ENCODE data around the gene PLLP. TPM values are rescaled to one million over a fixed set of nuclear protein-coding genes. Genes with fewer than 3 reads are reported as not detected.

PLLP gene
- total and polyA plus RNA-seq, 9 of the 15 experiments (the other 6 are each of a cell fraction or from before 2014, with no cell fraction given): 0.09 to 0.96 (median 0.27) TPM

DNA sequence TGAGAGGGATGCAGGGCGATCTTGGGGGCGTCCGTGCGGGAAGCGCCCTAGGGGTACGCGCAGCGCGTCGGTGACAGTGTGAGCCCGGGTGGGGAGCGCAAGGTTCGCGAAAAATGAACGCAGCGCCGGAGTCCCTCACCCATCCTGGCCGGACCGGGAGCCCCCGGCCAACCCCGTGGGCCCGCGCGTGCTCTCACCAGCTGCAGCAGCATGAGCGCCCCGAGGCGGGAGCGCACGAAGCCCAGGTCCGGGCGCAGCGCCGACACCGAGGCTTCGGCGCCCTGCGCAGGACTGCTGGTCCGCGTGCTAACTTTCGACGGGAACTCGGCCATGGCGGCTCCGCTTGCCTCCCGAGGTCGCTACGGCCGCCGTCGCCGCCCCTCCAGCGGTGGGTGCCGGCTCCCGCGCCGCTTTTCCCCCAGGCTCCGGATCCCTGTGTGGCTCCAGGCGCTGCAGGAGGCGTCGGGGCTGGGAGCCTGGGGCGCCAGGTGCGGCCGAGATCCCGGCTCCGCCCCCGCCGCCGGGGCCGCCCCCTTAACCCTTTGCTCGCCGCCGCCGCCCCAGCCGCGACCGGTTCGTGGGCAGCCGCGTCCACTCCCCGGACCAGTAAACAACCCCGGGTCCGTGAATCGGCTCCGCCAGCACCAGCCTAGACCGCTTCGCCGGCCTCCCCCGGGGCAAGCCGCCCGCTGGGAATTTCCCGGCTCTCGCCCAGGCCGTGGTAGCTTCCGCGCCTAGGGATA lies at the start of gene PLLP (continued):
- TF ChIP-seq, protein P1, sequence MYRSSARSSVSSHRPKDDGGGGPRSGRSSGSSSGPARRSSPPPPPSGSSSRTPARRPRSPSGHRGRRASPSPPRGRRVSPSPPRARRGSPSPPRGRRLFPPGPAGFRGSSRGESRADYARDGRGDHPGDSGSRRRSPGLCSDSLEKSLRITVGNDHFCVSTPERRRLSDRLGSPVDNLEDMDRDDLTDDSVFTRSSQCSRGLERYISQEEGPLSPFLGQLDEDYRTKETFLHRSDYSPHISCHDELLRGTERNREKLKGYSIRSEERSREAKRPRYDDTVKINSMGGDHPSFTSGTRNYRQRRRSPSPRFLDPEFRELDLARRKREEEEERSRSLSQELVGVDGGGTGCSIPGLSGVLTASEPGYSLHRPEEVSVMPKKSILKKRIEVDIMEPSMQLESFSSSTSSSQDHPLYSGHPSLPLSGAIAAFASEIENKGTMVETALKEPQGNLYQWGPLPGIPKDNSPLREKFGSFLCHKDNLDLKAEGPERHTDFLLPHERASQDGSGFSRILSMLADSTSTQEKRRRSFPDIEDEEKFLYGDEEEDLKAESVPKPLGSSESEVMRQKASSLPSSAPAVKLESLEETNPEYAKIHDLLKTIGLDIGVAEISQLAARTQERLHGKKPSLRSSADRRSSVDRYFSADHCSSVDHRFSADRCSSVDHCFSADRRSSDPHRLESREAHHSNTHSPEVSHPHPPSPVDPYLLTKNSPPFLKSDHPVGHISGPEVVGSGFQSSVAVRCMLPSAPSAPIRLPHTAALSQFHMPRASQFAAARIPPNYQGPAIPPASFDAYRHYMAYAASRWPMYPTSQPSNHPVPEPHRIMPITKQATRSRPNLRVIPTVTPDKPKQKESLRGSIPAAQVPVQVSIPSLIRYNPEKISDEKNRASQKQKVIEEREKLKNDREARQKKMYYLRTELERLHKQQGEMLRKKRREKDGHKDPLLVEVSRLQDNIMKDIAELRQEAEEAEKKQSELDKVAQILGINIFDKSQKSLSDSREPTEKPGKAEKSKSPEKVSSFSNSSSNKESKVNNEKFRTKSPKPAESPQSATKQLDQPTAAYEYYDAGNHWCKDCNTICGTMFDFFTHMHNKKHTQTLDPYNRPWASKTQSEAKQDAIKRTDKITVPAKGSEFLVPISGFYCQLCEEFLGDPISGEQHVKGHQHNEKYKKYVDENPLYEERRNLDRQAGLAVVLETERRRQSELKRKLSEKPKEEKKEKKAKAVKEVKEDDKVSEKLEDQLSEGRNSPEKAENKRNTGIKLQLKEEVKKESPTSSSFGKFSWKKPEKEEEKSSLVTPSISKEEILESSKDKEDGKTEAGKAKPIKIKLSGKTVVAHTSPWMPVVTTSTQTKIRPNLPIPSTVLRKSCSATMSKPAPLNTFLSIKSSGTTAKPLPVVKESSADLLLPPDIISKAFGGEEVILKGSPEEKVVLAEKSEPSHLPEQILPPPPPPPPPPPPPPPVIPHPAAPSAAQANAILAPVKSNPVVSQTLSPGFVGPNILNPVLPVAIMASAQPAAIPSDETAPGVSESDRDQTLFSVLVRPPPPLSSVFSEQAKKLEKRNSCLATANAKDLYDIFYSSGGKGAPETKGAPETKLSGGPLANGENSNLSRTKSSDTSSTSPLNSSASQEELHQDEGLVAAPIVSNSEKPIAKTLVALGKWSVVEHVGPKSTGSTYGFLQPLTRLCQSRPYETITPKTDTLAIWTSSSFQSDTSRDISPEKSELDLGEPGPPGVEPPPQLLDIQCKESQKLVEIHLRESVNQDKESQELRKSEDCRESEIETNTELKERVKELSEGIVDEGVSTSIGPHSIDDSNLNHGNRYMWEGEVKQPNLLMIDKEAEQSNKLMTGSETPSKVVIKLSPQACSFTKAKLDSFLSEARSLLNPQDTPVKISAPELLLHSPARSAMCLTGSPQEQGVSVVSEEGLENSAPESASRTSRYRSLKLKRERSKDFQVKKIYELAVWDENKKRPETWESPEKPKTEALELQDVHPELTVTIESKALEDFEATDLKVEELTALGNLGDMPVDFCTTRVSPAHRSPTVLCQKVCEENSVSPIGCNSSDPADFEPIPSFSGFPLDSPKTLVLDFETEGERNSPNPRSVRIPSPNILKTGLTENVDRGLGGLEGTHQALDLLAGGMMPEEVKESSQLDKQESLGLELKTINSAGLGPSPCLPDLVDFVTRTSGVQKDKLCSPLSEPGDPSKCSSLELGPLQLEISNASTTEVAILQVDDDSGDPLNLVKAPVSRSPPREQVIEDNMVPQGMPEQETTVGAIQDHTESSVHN (IDR thresholded peaks at IDR 0.05; ENCODE audit: borderline replicate concordance in 1 of 2, low read depth in 1 of 2): no peak
- TF ChIP-seq, protein P2, sequence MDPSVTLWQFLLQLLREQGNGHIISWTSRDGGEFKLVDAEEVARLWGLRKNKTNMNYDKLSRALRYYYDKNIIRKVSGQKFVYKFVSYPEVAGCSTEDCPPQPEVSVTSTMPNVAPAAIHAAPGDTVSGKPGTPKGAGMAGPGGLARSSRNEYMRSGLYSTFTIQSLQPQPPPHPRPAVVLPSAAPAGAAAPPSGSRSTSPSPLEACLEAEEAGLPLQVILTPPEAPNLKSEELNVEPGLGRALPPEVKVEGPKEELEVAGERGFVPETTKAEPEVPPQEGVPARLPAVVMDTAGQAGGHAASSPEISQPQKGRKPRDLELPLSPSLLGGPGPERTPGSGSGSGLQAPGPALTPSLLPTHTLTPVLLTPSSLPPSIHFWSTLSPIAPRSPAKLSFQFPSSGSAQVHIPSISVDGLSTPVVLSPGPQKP (CRISPR knock-in tag; IDR thresholded peaks at IDR 0.05): peak; percentile 92; the same call in 1 of the 2 replicates
- TF ChIP-seq HDAC6 (IDR thresholded peaks at IDR 0.05; ENCODE audit: low read depth, low read length): no peak
- TF ChIP-seq TAF9B (IDR thresholded peaks at IDR 0.05; ENCODE audit: partially characterized antibody): no peak
- no peak for TF ChIP-seq BHLHE40 (IDR thresholded peaks at IDR 0.05; ENCODE audit: low read length)
- no peak for TF ChIP-seq NFXL1 (CRISPR knock-in tag; IDR thresholded peaks at IDR 0.05)
- TF ChIP-seq SIN3B (IDR thresholded peaks at IDR 0.05; ENCODE audit: low read depth): no peak
- TF ChIP-seq, protein P3, sequence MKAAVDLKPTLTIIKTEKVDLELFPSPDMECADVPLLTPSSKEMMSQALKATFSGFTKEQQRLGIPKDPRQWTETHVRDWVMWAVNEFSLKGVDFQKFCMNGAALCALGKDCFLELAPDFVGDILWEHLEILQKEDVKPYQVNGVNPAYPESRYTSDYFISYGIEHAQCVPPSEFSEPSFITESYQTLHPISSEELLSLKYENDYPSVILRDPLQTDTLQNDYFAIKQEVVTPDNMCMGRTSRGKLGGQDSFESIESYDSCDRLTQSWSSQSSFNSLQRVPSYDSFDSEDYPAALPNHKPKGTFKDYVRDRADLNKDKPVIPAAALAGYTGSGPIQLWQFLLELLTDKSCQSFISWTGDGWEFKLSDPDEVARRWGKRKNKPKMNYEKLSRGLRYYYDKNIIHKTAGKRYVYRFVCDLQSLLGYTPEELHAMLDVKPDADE (conservative IDR thresholded peaks at IDR 0.05; ENCODE audit: control insufficient read depth, low read depth, low read length): 0 out of 2 replicates have a peak, but pooled peaks have one; percentile 60
- no peak; the same call in 1 of the 2 replicates for TF ChIP-seq TCF3 (CRISPR knock-in tag; IDR thresholded peaks at IDR 0.05)
- TF ChIP-seq ZNF263 (CRISPR knock-in tag; IDR thresholded peaks at IDR 0.05; ENCODE audit: borderline replicate concordance): 0 out of 2 replicates have a peak, but pooled peaks have one; percentile 13
- TF ChIP-seq CREB1 (IDR thresholded peaks at IDR 0.05): no peak; the same call in 1 of the 2 replicates
- TF ChIP-seq CREB1 (CRISPR knock-in tag; IDR thresholded peaks at IDR 0.05): peak; percentile 66
- TF ChIP-seq SAFB2 (IDR thresholded peaks at IDR 0.05; ENCODE audit: borderline replicate concordance, low read depth, low read length, severe bottlenecking): no peak

Data from K562 (cell line).